Natural killer cell (primary cell): ENCODE results near the gene WDR18. TPM values are rescaled to one million over a fixed set of nuclear protein-coding genes. Genes with fewer than 3 reads are reported as not detected.

Experiments used
- ATAC-seq, 3 donors: fragments of 150-1000 bp in 2 of 3; fragments of 200-7000 bp in 1 of 3; cut with Tn5 transposase; 1 replicate in 1 of 3; 2 replicates in 2 of 3; pipeline ENCODE4 v1.10.0; 2021; ENCODE audit warnings: mild to moderate bottlenecking in 2 of 3, moderate library complexity in 2 of 3
- DNase-seq, 2 donors: peaks; one replicate each; pipeline versions ENCODE4 v3.0.0 to v3.0.0-alpha.2; 2013 to 2021; ENCODE audit warnings: mixed read lengths in 1 of 2
- H3K27ac ChIP-seq: one replicate; pipeline ENCODE4 v1.5.1; 2013; ENCODE audit warnings: mild to moderate bottlenecking, low read length
- H3K27me3 ChIP-seq: one replicate; pipeline ENCODE4 v1.6.1; 2013; ENCODE audit warnings: low read length; ENCODE audit not compliant: control insufficient read depth, insufficient read depth
- H3K36me3 ChIP-seq: one replicate; pipeline ENCODE4 v1.6.1; 2013; ENCODE audit warnings: low read length; ENCODE audit not compliant: control insufficient read depth, insufficient read depth
- H3K4me1 ChIP-seq: one replicate; pipeline ENCODE4 v1.6.1; 2013; ENCODE audit warnings: low read length; ENCODE audit not compliant: control insufficient read depth, insufficient read depth
- H3K4me3 ChIP-seq: one replicate; pipeline ENCODE4 v1.5.1; 2013; ENCODE audit warnings: low read length
- H3K9me3 ChIP-seq: one replicate; pipeline ENCODE4 v1.6.1; 2013; ENCODE audit warnings: low read length; ENCODE audit not compliant: control insufficient read depth, insufficient read depth
- H3K27ac Mint-ChIP-seq, 2 donors: one replicate each; pipeline ENCODE4 v1.8.0; 2022; ENCODE audit warnings: mild to moderate bottlenecking in 2 of 2, mixed read lengths in 2 of 2, moderate library complexity in 1 of 2
- H3K27me3 Mint-ChIP-seq, 2 donors: one replicate each; pipeline ENCODE4 v1.8.0; 2022; ENCODE audit warnings: low read depth in 2 of 2, mixed read lengths in 2 of 2
- H3K36me3 Mint-ChIP-seq: one replicate; pipeline ENCODE4 v1.8.0; 2022; ENCODE audit warnings: mixed read lengths
- H3K4me1 Mint-ChIP-seq, 2 donors: one replicate each; pipeline ENCODE4 v1.8.0; 2022; ENCODE audit warnings: mixed read lengths in 2 of 2
- H3K4me3 Mint-ChIP-seq: one replicate; pipeline ENCODE4 v1.8.0; 2022; ENCODE audit warnings: mild to moderate bottlenecking, moderate library complexity, mixed read lengths
- H3K9me3 Mint-ChIP-seq, 2 donors: one replicate each; pipeline ENCODE4 v1.8.0; 2022; ENCODE audit warnings: mixed read lengths in 2 of 2
- CTCF ChIP-seq: fragments of 200-600 bp; IDR thresholded peaks from one replicate; pipeline ENCODE4 v1.8.0; 2022; ENCODE audit warnings: antibody characterized with exemption
- WGBS: methylation state at CpG from one replicate; pipeline ENCODE4 v1.1.7; 2013; ENCODE audit warnings: missing lambda C conversion rate; ENCODE audit not compliant: insufficient coverage; 5-methylcytosine and 5-hydroxymethylcytosine counted together
- intact Hi-C: fragments of 100-400 bp; cut with micrococcal nuclease; formaldehyde crosslinking; loops from one replicate; pipeline ENCODE4 v1.14.2; 2022
- total RNA-seq, 4 donors: library from RNA; stranded (reverse); fragments of 120-200 nt in 1 of 4; gene quantifications; one replicate each; pipeline versions ENCODE4 v1.2.3 to v1.2.4, GENCODE V29; 2013 to 2022

WDR18 gene
- total RNA-seq, 3 donors from 2014 or later (not counting 1 experiment from before 2014, with no cell fraction given) = 17.5 to 25.4 (median 22.7) TPM

- H3K9me3 ChIP-seq = no peaks in the 10 kb centered on the region
- no peak overlapping the region for H3K4me3 Mint-ChIP-seq
- no peak overlapping the region for H3K27ac Mint-ChIP-seq
- DNase-seq (no peak), ATAC-seq (no peak)
- intact Hi-C loops = no loop called here
- H3K27me3 ChIP-seq = no peaks in the 10 kb centered on the region
- H3K4me1 Mint-ChIP-seq = peaks cover 14 to 42% of the 10 kb centered on the region in 2 donors
- no peaks in the 10 kb centered on the region for H3K36me3 Mint-ChIP-seq
- 93% methylated on average over 29 of the region's 29 CpGs for WGBS
- no peak overlapping the region for H3K27ac ChIP-seq
- TF ChIP-seq CTCF = no peak
- H3K9me3 Mint-ChIP-seq = no peaks in the 10 kb centered on the region
- peaks cover 36% of the 10 kb centered on the region for H3K36me3 ChIP-seq
- no peaks in the 10 kb centered on the region for H3K27me3 Mint-ChIP-seq
- peaks cover 50% of the 10 kb centered on the region for H3K4me1 ChIP-seq
- H3K4me3 ChIP-seq = no peak overlapping the region
These were observed 31.1 kb downstream of the WDR18 start for GRCh38 chr19:1015061-1015781.

- Histone ChIP-seq H3K4me3 (no peak overlapping the region), H3K27me3 (no peaks in the 10 kb centered on the region), H3K27ac (no peak overlapping the region), H3K4me1 (peaks cover 54% of the 10 kb centered on the region), H3K9me3 (no peaks in the 10 kb centered on the region), H3K36me3 (peaks cover 32% of the 10 kb centered on the region)
- Mint-ChIP-seq H3K27me3 (no peaks in the 10 kb centered on the region), H3K9me3 (no peaks in the 10 kb centered on the region), H3K27ac (peak overlapping the region in 1 of 2 donors; percentile 84), H3K4me3 (peak overlapping the region; percentile 9), H3K36me3 (no peaks in the 10 kb centered on the region), H3K4me1 (peaks cover 15 to 46% of the 10 kb centered on the region in 2 donors)
- DNase-seq (no peak), ATAC-seq (no peak)
- TF ChIP-seq CTCF = no peak
- intact Hi-C loops = no loop called here
- 87% methylated on average over 31 of the region's 31 CpGs for WGBS
These were observed 31.9 kb downstream of the WDR18 start for GRCh38 chr19:1015782-1016646.

- H3K4me3 Mint-ChIP-seq = peak overlapping the region; percentile 45
- H3K27ac Mint-ChIP-seq = peak overlapping the region in 1 of 2 donors; percentile 84
- no peak for DNase-seq
- no peaks in the 10 kb centered on the region for H3K9me3 Mint-ChIP-seq
- no peaks in the 10 kb centered on the region for H3K9me3 ChIP-seq
- TF ChIP-seq CTCF = no peak
- peaks cover 31% of the 10 kb centered on the region for H3K36me3 ChIP-seq
- H3K27ac ChIP-seq = no peak overlapping the region
- ATAC-seq = no peak
- intact Hi-C loops = no loop called here
- no peaks in the 10 kb centered on the region for H3K27me3 ChIP-seq
- no peak overlapping the region for H3K4me3 ChIP-seq
- H3K4me1 Mint-ChIP-seq = peaks cover 22 to 53% of the 10 kb centered on the region in 2 donors
- peaks cover 0 to 3% of the 10 kb centered on the region in 2 donors for H3K27me3 Mint-ChIP-seq
- no peaks in the 10 kb centered on the region for H3K36me3 Mint-ChIP-seq
- WGBS = 84% methylated on average over 12 of the region's 12 CpGs
- H3K4me1 ChIP-seq = peaks cover 61% of the 10 kb centered on the region
These were observed 32.5 kb downstream of the WDR18 start for GRCh38 chr19:1016647-1017114.
